HG03103 (cell line): ENCODE results near the gene CMPK2.
"Not testable (repeated sequence)": the region's sequence is repeated elsewhere in the genome, so short reads cannot be mapped to it uniquely, and the experiment has no call there.

Experiments used
- ATAC-seq: cut with Tn5 transposase; IDR thresholded peaks from one replicate; pipeline ENCODE4 v1.9.1; 2021; ENCODE audit warnings: low read depth; ENCODE audit not compliant: unreplicated experiment

CMPK2 gene

DNA sequence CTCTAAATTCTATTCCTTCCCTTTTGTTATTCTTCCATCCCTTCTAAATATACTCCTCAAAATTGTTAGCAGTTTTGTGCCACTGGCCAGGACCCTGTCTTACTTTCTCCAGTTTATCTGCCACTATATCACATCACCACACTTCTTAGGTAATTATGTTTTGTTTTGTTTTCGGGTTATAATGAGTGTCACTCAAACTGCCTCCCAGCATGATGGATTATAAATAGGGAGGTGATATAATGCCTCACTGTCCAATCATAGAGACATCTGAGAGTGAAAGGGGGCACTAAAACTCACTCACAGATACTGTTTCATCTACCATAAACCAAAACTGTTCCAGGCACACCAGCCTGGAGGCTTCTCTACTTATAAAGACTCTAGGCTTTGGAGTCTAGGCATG is 15.3 kb upstream of the CMPK2 start:
- ATAC-seq, result no peak

DNA sequence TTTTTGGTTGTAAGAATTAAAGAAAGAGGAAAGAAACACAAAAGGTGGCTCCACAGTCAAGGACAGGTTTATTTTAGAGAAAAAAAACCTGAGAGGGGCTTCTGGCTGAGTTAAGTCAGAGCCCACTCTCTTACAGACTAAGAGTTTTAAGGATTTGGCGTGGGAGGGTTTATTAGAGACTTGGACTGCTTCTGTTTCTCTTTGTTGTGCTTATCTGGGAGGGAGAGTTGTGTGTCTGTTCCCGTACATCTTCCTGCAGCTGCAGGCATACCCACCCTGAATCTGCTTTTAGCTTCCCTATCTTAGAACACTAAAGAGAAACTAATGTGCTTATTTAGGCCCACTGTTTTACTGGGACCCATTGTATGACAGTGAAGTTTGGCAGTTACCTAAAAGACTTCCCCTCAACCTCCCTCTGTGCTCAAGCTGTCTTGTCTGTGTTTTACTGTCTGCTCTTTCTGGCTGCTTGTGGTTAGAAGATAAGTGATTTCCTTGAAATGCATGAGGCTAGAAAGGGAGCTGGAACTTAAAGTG is 14.6 kb upstream of the CMPK2 start:
- no peak for ATAC-seq

DNA sequence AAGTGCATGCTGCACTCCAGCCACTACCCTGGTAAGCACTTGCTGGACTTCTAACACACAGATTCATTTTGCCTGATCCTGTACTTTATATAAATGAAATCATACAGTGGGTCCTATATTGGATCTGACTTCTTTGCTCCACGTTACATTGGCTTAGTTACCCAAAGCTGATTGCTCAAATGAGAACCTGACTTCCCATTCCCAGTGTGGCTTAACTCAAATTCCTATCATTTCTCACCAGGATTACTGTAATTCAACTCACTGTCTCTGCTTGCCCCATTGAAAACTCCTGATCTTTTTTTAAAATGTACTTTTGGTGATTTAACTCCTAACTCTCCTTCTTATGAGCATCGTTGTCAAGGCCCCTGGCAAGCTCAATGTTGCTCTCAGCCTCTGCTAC is 13.3 kb upstream of the CMPK2 start:
- no peak for ATAC-seq

DNA sequence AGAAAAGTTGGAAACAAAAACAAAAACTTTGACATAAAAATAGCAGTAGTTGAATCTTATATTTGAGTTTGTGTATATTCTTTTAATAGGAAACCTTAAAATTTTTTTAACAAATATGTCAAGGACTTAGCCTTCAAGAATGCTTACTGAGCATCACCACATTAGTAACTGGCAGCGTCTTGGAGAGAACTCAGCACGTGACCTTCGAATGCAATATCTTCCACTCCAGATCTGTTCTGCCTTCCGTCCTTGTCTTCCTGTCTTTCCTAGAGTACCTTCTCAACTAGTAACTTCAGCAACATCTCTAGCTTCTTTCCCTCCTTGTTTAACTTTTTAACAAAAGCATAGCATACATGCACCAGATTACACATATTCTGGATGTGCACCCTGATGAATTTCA is 12.8 kb upstream of the CMPK2 start:
- ATAC-seq, result no peak

DNA sequence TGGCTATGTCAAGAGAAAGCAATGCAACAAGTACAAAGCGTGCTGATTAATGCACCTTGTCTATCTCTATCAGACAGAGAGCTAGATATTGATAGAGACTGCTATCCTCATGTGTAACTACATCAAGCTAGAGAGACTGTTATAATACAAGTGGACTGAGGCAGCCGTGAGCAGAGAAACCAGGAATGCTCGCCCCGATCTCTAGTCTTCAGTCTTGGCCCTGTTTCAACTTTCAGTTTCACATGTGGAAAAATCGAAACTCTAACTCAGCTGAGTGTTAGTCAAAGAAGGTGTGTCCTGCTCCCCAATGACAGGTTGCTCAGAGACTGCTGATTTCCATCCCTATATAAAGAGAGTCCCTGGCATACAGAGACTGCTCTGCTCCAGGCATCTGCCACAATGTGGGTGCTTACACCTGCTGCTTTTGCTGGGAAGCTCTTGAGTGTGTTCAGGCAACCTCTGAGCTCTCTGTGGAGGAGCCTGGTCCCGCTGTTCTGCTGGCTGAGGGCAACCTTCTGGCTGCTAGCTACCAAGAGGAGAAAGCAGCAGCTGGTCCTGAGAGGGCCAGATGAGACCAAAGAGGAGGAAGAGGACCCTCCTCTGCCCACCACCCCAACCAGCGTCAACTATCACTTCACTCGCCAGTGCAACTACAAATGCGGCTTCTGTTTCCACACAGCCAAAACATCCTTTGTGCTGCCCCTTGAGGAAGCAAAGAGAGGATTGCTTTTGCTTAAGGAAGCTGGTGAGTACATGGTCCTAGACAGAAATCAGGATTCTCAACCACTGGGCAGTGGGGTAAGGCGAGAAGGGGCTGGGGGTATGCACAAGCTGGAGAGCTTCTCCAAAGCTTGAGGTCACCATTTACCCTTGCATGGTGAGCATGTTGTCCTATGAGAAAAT is 11.9 kb upstream of the CMPK2 start, which contains the start of gene RSAD2:
TSS of gene RSAD2 (plus strand) at position 376 of the 903 bp plus-strand sequence. CDS start at position 400, 24 bp downstream.
- peak; percentile 58 for ATAC-seq

DNA sequence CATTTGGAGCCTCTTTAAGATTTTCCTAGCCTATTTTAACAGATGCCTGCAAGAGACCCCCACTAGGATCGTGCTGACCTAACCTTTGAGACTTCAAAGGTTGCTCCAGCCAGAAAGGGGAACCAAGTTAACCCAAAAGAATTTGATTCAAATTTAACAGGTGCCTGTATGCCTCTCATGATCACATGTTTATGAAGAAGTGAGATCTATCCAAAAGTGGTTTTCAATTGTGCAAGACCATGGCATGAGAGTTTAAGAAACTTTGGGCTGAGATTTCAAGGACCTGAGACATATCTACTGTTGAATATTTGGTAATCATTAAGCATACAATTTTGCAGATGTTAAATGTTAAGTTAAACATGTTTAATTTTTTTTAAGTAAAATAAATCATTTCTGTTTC is 10.6 kb upstream of the CMPK2 start:
- no peak for ATAC-seq

DNA sequence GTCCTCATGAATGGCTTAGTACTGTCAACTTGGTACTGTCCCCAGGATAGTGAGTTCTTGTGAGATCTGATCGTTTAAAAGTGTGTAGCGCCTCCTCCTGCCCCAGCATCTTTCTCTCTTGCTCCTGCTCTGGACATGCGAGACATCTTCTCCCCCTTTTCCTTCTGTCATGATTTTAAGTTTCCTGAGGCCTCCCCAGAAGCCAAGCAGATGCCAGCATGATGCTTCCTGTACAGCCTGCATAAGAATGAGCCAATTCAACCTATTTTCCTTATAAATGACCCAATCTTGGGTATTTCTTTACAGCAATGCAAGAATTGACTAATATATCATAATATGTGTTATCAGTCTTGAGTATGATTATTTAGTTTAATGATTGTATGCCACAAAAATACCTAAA is 8.3 kb upstream of the CMPK2 start:
- ATAC-seq, result no peak

DNA sequence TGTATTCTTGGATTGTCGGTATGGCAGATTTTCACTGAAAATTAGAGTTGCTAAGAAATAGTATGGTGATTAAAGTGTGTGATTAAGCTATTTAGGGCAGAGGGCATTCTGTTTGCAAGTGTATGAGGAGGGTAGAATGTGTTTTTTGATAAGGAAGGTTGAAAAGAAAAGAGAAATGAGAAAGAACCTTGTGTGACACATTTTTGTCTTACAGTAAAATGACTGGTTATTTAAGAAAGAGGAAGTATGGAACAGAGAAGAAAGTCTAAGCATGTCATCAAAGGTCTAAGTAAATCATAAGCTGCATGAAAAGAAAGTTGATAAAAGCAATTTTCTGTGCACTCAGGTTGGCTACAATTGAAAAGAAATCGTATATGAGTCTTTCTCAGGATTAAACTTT is 6.7 kb upstream of the CMPK2 start:
- peak; percentile 64 for ATAC-seq

DNA sequence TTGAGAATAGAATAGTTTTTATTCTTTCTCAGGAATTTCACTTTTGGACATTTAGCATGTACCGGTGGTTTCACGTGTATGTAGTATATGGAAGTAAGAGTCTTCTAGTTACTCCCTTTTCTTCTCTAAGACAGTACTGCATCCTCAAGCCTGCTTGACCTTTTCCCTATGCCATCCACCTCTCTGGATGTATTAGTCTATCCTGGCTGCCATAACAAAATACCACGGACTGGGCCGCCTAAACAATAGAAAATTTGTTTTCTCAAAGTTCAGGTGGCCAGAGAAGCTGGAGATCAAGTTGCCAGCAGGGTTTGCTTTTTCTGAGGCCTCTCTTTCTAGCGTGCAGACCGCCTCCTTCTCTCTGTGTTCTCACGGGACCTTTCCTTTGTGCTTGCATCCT is 1.3 kb upstream of the CMPK2 start:
- ATAC-seq, result no peak

DNA sequence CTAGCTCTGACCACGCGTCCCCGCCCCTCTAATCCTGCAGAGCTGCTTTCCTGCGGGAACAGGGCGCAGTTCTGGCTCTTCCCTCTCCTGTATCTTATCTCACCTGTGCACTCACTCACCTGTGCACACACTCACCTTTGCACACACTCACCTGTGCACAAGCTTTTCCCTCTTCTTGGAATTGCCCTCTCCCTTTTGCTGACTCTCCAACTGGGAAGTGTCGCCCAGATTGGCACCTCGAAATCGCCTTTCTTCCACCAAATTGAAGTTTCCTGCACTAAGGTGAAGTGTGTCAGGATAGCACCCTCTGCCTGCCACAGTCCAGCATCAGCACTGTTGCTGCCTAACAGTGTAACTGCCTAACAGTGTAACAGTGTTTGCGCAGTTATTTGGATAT is 566 bp upstream of the CMPK2 start:
- peak; percentile 36 for ATAC-seq

DNA sequence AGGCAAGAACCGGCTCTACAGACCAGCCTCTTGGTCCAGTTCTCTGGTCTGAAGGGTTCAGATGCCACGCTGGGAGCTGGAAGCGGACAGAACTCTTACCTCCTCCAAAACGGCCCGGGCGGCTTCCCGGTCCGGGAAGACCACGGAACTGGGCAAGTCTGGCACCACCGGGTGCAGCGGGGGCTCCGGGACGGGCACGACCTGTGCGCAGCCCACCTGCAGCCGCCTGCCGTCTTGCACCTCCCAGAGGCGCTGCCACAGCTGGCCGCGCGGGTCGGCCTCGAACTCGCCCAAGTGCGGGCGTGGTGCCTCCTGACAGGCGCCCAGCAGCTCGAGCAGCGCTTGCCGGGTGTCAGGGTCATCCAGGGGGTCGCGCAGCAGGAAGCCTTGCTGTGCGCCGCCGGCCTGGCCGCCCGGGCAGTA is 773 bp downstream of the CMPK2 start:
- ATAC-seq, result peak; percentile 14

DNA sequence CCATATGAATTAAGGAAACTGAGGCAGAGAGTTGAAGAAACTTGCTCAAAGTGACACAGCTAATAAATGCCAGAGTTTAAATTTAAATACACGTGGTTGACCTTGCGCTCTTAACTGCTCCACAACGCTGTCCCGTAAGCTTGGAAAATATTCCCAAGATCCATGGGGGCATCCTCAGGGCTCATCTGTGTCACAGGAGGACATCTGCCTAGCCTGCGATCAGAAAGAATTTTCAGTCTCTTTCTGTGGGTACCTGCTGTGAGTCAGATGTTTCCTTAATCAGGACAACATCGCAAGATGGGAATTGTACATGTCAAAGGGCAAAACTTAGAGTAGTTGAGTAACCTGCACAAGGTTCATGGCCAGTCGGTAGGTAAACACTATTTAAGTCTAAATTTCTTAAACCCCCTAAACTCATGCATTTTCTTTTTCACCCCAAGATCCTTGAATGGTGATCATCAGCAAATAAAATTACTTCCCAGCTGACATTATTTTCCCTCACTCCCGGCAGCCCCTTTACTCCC is 1.4 kb downstream of the CMPK2 start:
- ATAC-seq, result no peak

DNA sequence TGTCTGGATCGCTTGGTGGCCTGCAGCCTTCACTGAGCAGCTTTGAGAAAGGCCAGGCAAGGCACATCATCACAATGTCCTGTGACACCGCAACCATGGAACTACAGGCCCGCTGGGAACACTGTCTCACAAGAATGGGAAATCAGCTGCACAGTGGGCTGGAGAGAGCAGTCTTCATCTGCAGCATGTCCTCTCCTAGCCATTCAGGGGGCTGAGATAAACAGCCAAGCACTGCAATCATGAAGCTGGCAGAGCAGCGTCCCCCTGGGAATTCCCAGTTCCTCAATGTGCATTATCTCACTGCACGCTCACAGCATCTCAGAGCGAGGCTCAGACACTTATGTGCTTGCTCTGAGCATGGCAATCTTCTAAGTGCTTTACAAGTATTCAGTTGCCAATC is 1.9 kb downstream of the CMPK2 start:
- no peak for ATAC-seq

DNA sequence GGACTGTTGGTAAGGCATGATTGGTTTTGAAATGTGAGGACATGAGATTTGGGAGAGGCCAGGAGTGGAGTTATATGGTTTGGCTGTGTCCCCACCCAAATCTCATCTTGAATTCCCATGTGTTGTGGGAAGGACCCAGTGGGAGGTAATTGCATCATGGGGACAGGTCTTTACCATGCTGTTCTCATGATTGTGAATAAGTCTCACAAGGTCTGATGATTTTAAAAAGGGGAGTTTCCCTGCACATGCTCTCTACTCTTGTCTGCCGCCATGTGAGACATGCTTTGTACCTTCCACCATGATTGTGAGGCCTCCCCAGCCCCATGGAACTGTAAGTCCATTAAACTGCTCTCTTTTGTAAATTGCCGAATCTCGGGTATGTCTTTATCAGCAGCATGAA is 5.4 kb downstream of the CMPK2 start:
- no peak for ATAC-seq

DNA sequence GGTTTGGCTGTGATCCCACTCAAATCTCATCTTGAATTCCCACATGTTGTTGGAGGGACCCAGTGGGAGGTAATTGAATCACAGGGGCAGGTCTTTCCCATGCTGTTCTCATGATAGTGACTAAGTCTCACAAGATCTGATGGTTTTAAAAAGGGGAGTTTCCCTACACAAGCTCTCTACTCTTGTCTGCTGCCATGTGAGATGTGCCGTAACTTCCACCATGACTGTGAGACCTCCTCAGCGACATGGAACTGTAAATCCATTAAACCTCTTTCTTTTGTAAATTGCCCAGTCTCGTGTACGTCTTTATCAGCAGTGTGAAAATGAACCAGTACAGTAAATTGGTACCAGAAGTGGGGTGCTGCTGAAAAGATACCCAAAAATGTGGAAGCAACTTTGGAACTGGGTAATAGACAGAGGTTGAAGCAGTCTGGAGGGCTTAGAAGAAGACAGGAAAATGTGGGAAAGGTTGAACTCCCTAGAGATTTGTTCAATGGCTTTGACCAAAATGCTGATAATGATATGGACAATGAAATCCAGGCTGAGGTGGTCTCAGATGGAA is 7.2 kb downstream of the CMPK2 start:
- ATAC-seq, result not testable (repeated sequence)

DNA sequence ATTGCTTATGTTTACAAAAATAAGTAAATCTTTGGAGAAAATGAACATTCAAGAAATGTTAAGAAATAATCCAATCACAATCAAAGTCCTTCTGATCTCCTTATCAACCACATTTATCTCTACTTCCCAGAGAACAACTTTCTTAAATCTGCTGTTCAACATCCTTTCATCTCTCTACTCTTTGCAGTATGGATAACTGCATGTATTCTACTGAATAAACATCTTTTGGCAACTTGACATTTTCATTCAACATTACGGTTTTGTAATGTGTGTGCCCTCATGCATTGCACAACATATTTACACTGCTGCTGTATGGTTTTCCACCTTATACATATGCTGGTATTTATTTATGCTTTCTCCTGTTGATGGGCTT is 9.2 kb downstream of the CMPK2 start:
- ATAC-seq, result no peak

DNA sequence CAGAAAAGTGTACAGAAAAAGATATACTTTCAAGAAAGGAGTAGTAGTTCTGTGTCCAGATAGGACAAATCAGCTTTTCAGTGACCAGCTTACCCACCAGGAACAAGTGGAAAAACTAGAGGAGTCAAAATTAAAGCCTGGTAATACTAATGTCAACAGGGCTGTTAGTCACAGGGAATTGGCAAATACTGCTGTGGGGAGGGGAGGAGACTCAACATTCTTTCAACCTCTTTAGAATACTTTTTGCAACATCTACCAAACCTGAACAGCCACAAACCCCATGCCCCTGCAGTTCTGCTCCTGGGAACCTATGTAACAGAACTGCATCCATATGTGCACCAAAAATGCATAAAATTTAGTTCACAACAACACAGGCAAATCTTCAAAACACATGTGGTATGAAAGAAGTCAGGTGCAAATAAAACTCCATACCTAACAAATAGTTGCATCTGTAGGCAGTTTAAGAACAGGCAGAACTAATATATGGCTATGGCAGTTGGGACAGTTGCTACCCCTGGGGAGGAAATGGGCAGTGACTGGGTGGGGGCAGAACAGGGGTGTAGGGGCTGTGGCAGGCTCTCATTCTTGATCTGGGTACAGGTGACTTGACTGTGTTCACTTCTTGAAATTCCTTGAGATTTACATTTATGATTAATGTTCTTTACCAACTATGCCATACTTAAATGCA is 9.7 kb downstream of the CMPK2 start:
- no peak for ATAC-seq

DNA sequence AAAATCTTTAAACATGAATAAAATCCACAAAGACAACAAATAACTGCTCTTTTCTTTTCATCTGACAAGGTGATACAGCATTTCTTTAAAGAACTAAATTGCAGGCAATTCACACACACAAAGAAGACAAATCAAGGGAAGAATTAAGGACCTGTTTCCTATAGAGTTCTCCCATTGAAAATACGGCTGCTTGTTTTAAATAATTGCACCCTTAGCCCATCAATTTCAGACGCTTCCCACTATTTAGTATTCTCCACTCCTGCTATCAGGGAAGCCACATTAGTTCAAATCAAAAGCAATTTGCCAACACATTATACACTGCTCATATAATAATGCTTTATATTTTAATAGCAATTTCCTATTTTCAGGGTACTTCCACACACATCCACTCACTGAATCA is 11.3 kb downstream of the CMPK2 start:
- no peak for ATAC-seq

DNA sequence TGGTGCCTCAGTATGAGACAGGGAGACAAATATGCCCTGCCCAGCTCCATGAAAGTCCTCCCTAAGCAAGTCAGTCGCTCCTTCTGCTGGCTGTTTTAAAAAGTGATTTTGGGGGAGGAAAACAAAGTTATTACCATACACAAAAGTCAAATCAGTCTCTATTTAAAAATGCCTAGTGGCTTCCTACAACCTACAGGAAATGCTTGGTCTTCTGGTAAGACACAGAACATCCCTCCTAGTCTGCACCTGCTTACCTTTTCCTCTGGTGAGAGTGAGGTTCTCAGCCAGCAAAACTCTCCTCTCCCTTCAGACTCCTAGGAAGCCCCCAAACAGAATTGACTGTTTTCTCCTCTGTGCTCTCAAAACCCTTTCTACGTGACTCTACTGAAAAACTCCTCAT is 13.5 kb downstream of the CMPK2 start:
- ATAC-seq, result no peak

DNA sequence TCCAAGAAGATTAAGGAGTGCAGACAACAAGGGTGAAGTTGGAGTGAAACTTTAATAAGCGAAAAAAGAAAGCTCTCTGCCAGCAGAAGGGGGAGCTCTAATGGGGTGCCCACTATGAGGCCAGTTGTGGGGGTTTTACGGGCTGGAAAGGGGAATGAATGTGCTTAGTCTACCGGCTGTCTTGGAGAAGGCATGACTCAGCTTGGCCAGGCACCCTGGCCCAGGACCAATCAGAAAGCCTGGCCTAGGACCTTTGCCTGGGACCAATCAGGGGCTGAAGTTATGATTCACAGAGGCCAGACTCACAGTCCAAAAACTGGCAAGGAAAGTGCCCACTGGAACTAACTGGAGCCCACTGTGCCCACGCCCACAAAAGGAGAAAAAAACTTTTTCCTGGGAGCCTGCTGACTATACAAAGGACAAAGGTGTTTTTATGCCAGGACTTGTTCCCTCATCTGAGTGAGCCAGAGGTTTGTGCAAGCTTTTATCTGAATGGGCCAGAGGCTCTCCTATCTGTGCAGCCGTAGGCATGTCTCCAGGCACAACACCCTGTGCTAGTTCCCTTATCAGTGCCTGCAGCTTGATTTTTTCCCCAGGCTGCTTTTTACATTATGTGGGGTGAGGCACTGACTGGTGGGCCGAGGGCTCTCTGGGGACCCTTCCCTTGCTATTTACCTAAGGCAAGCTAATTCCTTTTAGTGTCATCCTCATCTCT is 18.6 kb downstream of the CMPK2 start:
- ATAC-seq, result no peak

DNA sequence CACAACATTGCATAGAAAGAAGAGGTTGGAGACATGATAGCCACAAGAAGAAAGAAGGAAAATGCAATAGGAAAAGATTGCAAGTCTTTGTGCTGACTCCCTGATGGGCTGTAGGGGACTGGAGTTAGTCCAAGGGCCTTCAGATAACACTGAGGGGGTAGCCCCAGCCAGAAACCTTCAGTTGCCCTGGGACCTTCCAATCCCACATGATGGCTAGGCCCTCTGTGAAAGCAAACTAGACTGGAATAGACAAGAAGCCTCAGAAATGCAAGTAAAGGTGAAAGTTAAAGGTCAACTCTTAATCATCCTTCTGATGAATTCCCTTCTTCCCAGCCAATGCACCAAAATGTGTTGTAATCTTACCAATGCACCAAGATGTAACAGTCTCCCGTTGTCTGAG is 19.2 kb downstream of the CMPK2 start:
- ATAC-seq, result no peak
